Liver (tissue), 9 donors: Measurements from ENCODE around the gene F13A1. TPM values are rescaled to one million over a fixed set of nuclear protein-coding genes. Genes with fewer than 3 reads are reported as not detected.
A peak's percentile ranks its signal among the peaks of the same experiment; 100 is the strongest.

Experiments
- DNase-seq: peaks from one replicate; pipeline ENCODE4 v3.0.0-alpha.2; 2017; ENCODE audit warnings: low spot score
- H3K27ac ChIP-seq, 2 donors: one replicate each; pipeline ENCODE4 v1.7.0; 2013; ENCODE audit warnings: inconsistent platforms in 2 of 2, low read length in 2 of 2, control low read depth in 1 of 2, low read depth in 1 of 2, mild to moderate bottlenecking in 1 of 2
- H3K27me3 ChIP-seq, 4 donors: one replicate each; pipeline versions ENCODE4 v1.6.1 to v1.7.0; 2013; ENCODE audit warnings: low read length in 3 of 4, inconsistent platforms in 1 of 4, mild to moderate bottlenecking in 1 of 4, moderate library complexity in 1 of 4; ENCODE audit not compliant: control insufficient read depth in 4 of 4, insufficient read depth in 4 of 4
- H3K36me3 ChIP-seq, 4 donors: one replicate each; pipeline versions ENCODE4 v1.6.1 to v1.7.0; 2013; ENCODE audit warnings: low read length in 3 of 4, mild to moderate bottlenecking in 3 of 4, low read depth in 1 of 4, moderate library complexity in 1 of 4; ENCODE audit not compliant: control insufficient read depth in 4 of 4, insufficient read depth in 3 of 4
- H3K4me1 ChIP-seq, 4 donors: one replicate each; pipeline versions ENCODE4 v1.6.1 to v1.7.0; 2013; ENCODE audit warnings: low read length in 3 of 4, mild to moderate bottlenecking in 3 of 4, moderate library complexity in 1 of 4; ENCODE audit not compliant: control insufficient read depth in 4 of 4, insufficient read depth in 4 of 4
- H3K4me3 ChIP-seq, 3 donors: one replicate each; pipeline versions ENCODE4 v1.6.1 to v1.7.0; 2013; ENCODE audit warnings: low read length in 3 of 3, control low read depth in 1 of 3, low read depth in 1 of 3, mild to moderate bottlenecking in 1 of 3
- H3K9ac ChIP-seq, 2 donors: one replicate each; pipeline ENCODE4 v1.7.0; 2013; ENCODE audit warnings: low read length in 2 of 2, mild to moderate bottlenecking in 2 of 2, moderate library complexity in 2 of 2, control low read depth in 1 of 2, low read depth in 1 of 2
- H3K9me3 ChIP-seq, 4 donors: one replicate each; pipeline versions ENCODE4 v1.6.1 to v1.7.0; 2013; ENCODE audit warnings: low read length in 3 of 4; ENCODE audit not compliant: control insufficient read depth in 4 of 4
- EGR1 ChIP-seq, 2 donors: IDR thresholded peaks; 2 replicates each; pipeline ENCODE4 v1.6.1; 2016 to 2018; ENCODE audit warnings: antibody characterized with exemption in 2 of 2, low read depth in 2 of 2
- FOXA2 ChIP-seq: IDR thresholded peaks from 2 replicates; pipeline ENCODE4 v1.6.1; 2016; ENCODE audit warnings: antibody characterized with exemption
- HNF4A ChIP-seq, 2 donors: conservative IDR thresholded peaks; 2 replicates each; pipeline ENCODE4 v1.6.1; 2016; ENCODE audit warnings: antibody characterized with exemption in 2 of 2, mild to moderate bottlenecking in 2 of 2
- RAD21 ChIP-seq, 2 donors: IDR thresholded peaks; 2 replicates each; pipeline ENCODE4 v1.6.1; 2016; ENCODE audit warnings: antibody characterized with exemption in 2 of 2, mild to moderate bottlenecking in 2 of 2
- SP1 ChIP-seq: IDR thresholded peaks from 2 replicates; pipeline ENCODE4 v1.6.1; 2018; ENCODE audit warnings: antibody characterized with exemption, mild to moderate bottlenecking
- TAF1 ChIP-seq: conservative IDR thresholded peaks from 2 replicates; pipeline ENCODE4 v1.6.1; 2016; ENCODE audit warnings: antibody characterized with exemption, mild to moderate bottlenecking
- WGBS: extraction: QIAGEN DNeasy Blood & Tissue Kit; methylation state at CpG from one replicate; pipeline ENCODE4 v1.1.7; 2013; 5-methylcytosine and 5-hydroxymethylcytosine counted together
- polyA plus RNA-seq, 2 donors: library from polyadenylated mRNA; stranded (reverse) in 1 of 2; unstranded in 1 of 2; fragments of 200-250 nt in 1 of 2; fragments of >200 nt in 1 of 2; fragmentation: Nextera tagmentation in 1 of 2; extraction: Ambion mirVana in 1 of 2; gene quantifications; one replicate each; pipeline versions ENCODE4 v1.2.1 to v1.2.3, GENCODE V29; 2013 to 2015
- total RNA-seq, 2 donors: library from RNA; depleted of rRNA; stranded (reverse); fragments of >200 nt; gene quantifications; one replicate each; pipeline ENCODE4 v1.2.3, GENCODE V29; 2014
- TF ChIP-seq, protein P1 (sequence below): IDR thresholded peaks from 2 replicates; pipeline ENCODE4 v1.6.1; 2016; ENCODE audit warnings: antibody characterized with exemption
- TF ChIP-seq, protein P2 (sequence below): IDR thresholded peaks from 2 replicates; pipeline ENCODE4 v1.6.1; 2016; ENCODE audit warnings: antibody characterized with exemption
- TF ChIP-seq, protein P3 (sequence below): IDR thresholded peaks from 2 replicates; pipeline ENCODE4 v1.6.1; 2016; ENCODE audit warnings: antibody characterized with exemption
- TF ChIP-seq, protein P4 (sequence below): fragments of 150-350 bp; IDR thresholded peaks from 2 replicates; pipeline ENCODE4 v1.5.1; 2017; ENCODE audit warnings: improper control_type of control experiment, low read depth, low read length; ENCODE audit not compliant: missing input control
- donor health status: healthy.
- donor health status: healthy.
- donor health status: healthy.
- donor health status: healthy.
- donor health status: healthy.

Gene F13A1
- total and polyA plus RNA-seq, 4 donors = 0.46 to 18.3 (median 5.1) TPM

DNA sequence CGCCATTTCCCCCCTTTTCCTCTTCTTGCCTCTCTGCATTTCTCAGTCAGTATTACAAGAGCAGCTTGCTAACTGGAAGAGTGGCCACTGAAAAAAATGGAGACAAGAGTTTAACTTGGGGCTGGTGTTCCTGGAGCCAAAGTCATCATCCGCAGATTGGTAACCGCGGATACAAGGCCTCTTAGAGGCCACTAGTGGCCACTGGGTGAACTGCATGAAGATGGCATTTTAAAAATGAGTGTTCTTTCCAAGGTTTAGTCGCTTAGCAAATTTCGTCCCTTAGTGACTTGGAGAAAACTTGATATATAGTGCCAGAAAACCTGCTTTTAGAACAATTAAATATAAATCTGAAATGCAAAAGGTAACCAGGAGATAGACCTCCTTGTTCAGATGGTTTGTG is 4.8 kb downstream of the F13A1 start:
- 17% methylated on average over 6 of the region's 6 CpGs for WGBS
- DNase-seq = peak; percentile 42

DNA sequence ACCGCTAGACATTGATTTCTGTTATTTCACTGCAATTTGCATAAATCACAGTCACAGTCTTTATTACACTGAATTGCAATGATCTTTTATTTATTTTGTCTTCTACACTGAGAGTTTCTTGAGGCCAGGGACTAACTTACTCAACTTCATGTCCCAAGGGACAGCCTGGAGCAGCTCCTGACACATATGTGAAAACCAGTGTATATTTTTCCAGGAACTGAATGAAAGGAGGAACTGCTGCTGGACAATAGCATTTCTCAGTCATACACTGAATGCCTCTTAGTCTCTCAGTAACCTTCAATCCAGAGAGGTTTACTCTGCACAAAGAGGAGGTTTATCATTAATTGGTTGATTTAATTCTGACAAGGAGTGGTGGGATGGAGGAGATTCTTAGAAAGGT is 5.9 kb downstream of the F13A1 start:
- Histone ChIP-seq H3K9me3 (no peaks in the 10 kb centered on the region), H3K4me3 (no peak overlapping the region), H3K9ac (no peak overlapping the region), H3K4me1 (no peaks in the 10 kb centered on the region), H3K27ac (no peak overlapping the region), H3K27me3 (peaks cover 0 to 9% (median under 1%) of the 10 kb centered on the region in 4 donors), H3K36me3 (no peaks in the 10 kb centered on the region)
- 91% methylated on average over 1 of the region's 1 CpG for WGBS
- TF ChIP-seq, protein P1, sequence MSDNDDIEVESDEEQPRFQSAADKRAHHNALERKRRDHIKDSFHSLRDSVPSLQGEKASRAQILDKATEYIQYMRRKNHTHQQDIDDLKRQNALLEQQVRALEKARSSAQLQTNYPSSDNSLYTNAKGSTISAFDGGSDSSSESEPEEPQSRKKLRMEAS = no peak
- TF ChIP-seq, protein P2, sequence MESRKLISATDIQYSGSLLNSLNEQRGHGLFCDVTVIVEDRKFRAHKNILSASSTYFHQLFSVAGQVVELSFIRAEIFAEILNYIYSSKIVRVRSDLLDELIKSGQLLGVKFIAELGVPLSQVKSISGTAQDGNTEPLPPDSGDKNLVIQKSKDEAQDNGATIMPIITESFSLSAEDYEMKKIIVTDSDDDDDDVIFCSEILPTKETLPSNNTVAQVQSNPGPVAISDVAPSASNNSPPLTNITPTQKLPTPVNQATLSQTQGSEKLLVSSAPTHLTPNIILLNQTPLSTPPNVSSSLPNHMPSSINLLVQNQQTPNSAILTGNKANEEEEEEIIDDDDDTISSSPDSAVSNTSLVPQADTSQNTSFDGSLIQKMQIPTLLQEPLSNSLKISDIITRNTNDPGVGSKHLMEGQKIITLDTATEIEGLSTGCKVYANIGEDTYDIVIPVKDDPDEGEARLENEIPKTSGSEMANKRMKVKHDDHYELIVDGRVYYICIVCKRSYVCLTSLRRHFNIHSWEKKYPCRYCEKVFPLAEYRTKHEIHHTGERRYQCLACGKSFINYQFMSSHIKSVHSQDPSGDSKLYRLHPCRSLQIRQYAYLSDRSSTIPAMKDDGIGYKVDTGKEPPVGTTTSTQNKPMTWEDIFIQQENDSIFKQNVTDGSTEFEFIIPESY = no peak
- TF ChIP-seq, protein P3, sequence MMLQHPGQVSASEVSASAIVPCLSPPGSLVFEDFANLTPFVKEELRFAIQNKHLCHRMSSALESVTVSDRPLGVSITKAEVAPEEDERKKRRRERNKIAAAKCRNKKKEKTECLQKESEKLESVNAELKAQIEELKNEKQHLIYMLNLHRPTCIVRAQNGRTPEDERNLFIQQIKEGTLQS = no peak
- TF ChIP-seq TAF1 (no peak), HNF4A (conservative IDR thresholded peaks at IDR 0.05) (no peak)
- no peak for DNase-seq

More for the DNA sequence above, 4.8 kb downstream of the F13A1 start:
- Histone ChIP-seq H3K4me1 (peaks cover 0 to 4% (median 0%) of the 10 kb centered on the region in 4 donors), H3K4me3 (no peak overlapping the region), H3K9me3 (no peaks in the 10 kb centered on the region), H3K27me3 (peaks cover 0 to 9% (median 1%) of the 10 kb centered on the region in 4 donors), H3K36me3 (no peaks in the 10 kb centered on the region), H3K9ac (no peak overlapping the region), H3K27ac (no peak overlapping the region)
- TF ChIP-seq RAD21 (IDR thresholded peaks at IDR 0.05) (peak; percentile 81 to 83), FOXA2 (no peak)
- TF ChIP-seq, protein P1 = no peak
- TF ChIP-seq, protein P2 = no peak
- TF ChIP-seq, protein P4, sequence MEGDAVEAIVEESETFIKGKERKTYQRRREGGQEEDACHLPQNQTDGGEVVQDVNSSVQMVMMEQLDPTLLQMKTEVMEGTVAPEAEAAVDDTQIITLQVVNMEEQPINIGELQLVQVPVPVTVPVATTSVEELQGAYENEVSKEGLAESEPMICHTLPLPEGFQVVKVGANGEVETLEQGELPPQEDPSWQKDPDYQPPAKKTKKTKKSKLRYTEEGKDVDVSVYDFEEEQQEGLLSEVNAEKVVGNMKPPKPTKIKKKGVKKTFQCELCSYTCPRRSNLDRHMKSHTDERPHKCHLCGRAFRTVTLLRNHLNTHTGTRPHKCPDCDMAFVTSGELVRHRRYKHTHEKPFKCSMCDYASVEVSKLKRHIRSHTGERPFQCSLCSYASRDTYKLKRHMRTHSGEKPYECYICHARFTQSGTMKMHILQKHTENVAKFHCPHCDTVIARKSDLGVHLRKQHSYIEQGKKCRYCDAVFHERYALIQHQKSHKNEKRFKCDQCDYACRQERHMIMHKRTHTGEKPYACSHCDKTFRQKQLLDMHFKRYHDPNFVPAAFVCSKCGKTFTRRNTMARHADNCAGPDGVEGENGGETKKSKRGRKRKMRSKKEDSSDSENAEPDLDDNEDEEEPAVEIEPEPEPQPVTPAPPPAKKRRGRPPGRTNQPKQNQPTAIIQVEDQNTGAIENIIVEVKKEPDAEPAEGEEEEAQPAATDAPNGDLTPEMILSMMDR = peak; percentile 79

DNA sequence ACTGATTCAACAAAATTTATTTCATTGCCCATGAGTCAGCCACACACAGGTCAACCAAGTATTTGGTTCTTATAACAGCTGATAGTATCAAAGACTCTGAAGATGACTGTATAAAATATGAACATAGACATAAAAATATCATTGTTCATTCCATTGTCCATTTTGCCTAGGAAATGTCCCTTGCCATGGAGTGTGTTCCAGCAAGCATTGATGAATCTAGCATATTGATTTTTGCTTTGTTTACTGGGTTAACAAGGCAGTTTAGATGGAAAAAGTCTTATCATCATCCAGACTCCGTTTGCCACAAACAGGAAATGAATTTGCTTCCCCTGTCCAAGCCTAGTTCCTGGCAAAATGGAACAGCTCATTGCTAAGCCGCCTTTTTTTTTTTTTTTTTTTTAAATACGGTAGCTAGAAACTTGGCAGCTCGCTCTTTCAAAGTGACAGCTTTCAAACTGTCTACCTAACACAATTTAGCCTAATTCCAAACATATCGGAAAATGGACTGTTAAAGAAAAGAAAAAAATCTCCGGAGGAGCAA is 7.5 kb downstream of the F13A1 start:
- 33% methylated on average over 6 of the region's 6 CpGs for WGBS

More for the DNA sequence above, 7.5 kb downstream of the F13A1 start:
- Histone ChIP-seq H3K4me3 (no peak overlapping the region), H3K9me3 (no peaks in the 10 kb centered on the region), H3K27ac (no peak overlapping the region), H3K36me3 (no peaks in the 10 kb centered on the region), H3K27me3 (peaks cover 0 to 9% (median 0%) of the 10 kb centered on the region in 4 donors), H3K4me1 (no peaks in the 10 kb centered on the region), H3K9ac (no peak overlapping the region)
- TF ChIP-seq SP1 (peak; percentile 15), RAD21 (IDR thresholded peaks at IDR 0.05) (peak in 1 of 2 donors; percentile 29), EGR1 (IDR thresholded peaks at IDR 0.05; ENCODE audit: low read depth in 2 of 2) (no peak), HNF4A (conservative IDR thresholded peaks at IDR 0.05) (peak in 1 of 2 donors; percentile 9)
- DNase-seq = no peak
